CD4-positive, alpha-beta memory T cell (primary cell): Measurements from ENCODE around the gene CTNND1. TPM values are rescaled to one million over a fixed set of nuclear protein-coding genes. Genes with fewer than 3 reads are reported as not detected.
"Not testable (repeated sequence)": the region's sequence is repeated elsewhere in the genome, so short reads cannot be mapped to it uniquely, and the experiment has no call there.

Experiments
- CTCF ChIA-PET: fragments of 350-600 bp; sonication (Branson Sonifier 250); formaldehyde crosslinking; loops from one replicate; lab custom pipeline; 2021; ENCODE audit warnings: inconsistent platforms; ENCODE audit not compliant: partially characterized antibody; lab: Charles Lee
- POLR2A ChIA-PET: fragments of 350-600 bp; sonication (Branson Sonifier 250); formaldehyde crosslinking; loops from one replicate; lab custom pipeline; 2021; ENCODE audit not compliant: partially characterized antibody; lab: Charles Lee
- DNase-seq, 5 donors: peaks; one replicate each; pipeline versions ENCODE4 v3.0.0 to v3.0.0-alpha.2; 2020 to 2022; ENCODE audit warnings: mixed read lengths in 1 of 5
- H3K27ac ChIP-seq: one replicate; pipeline ENCODE4 v1.7.0; 2013; ENCODE audit warnings: low read depth, low read length
- H3K27me3 ChIP-seq: 2 replicates; pipeline ENCODE4 v1.7.0; 2013; ENCODE audit warnings: mild to moderate bottlenecking, low read length, moderate library complexity; ENCODE audit not compliant: insufficient read depth
- H3K36me3 ChIP-seq: 2 replicates; pipeline ENCODE4 v1.7.0; 2013; ENCODE audit warnings: mild to moderate bottlenecking, low read length, moderate library complexity; ENCODE audit not compliant: insufficient read depth
- H3K4me1 ChIP-seq: 2 replicates; pipeline ENCODE4 v1.7.0; 2013; ENCODE audit warnings: mild to moderate bottlenecking, low read length, moderate library complexity; ENCODE audit not compliant: insufficient read depth
- H3K4me3 ChIP-seq, 2 donors: one replicate each; pipeline ENCODE4 v1.7.0; 2013; ENCODE audit warnings: low read length in 2 of 2, mild to moderate bottlenecking in 1 of 2
- H3K9me3 ChIP-seq, 2 donors: one replicate each; pipeline ENCODE4 v1.7.0; 2013; ENCODE audit warnings: low read length in 2 of 2, control low read depth in 1 of 2; ENCODE audit not compliant: control insufficient read depth in 1 of 2
- H3K27ac Mint-ChIP-seq, 7 donors: one replicate each; pipeline ENCODE4 v1.8.0; 2020 to 2021; ENCODE audit warnings: mixed read lengths in 7 of 7, mild to moderate bottlenecking in 6 of 7, inconsistent platforms in 3 of 7, moderate library complexity in 3 of 7
- H3K27me3 Mint-ChIP-seq, 2 donors: one replicate each; pipeline ENCODE4 v1.8.0; 2020 to 2021; ENCODE audit warnings: mixed read lengths in 2 of 2
- H3K36me3 Mint-ChIP-seq, 2 donors: one replicate each; pipeline ENCODE4 v1.8.0; 2020 to 2021; ENCODE audit warnings: mixed read lengths in 2 of 2, inconsistent platforms in 1 of 2, mild to moderate bottlenecking in 1 of 2
- H3K4me1 Mint-ChIP-seq, 4 donors: one replicate each; pipeline ENCODE4 v1.8.0; 2020 to 2021; ENCODE audit warnings: mixed read lengths in 4 of 4, mild to moderate bottlenecking in 1 of 4
- H3K4me3 Mint-ChIP-seq, 8 donors: one replicate each; pipeline ENCODE4 v1.8.0; 2020 to 2021; ENCODE audit warnings: mixed read lengths in 8 of 8, mild to moderate bottlenecking in 7 of 8, moderate library complexity in 6 of 8, inconsistent platforms in 3 of 8
- H3K9me3 Mint-ChIP-seq, 8 donors: one replicate each; pipeline ENCODE4 v1.8.0; 2020 to 2021; ENCODE audit warnings: mixed read lengths in 8 of 8, mild to moderate bottlenecking in 5 of 8, inconsistent platforms in 3 of 8, moderate library complexity in 1 of 8
- intact Hi-C: fragments of 100-400 bp; cut with micrococcal nuclease; formaldehyde crosslinking; loops from one replicate; pipeline ENCODE4 v1.15.1; 2023
- polyA plus RNA-seq, 2 donors: library from polyadenylated mRNA; unstranded; fragments of 300-500 nt; fragmentation: Illumina TruSeq; gene quantifications; one replicate each; pipeline ENCODE4 v1.2.3, GENCODE V29; 2021
- total RNA-seq, 2 experiments: library from RNA; stranded (reverse); gene quantifications; one replicate each; pipeline ENCODE4 v1.2.3, GENCODE V29; 2021

The CTNND1 gene, protein sequence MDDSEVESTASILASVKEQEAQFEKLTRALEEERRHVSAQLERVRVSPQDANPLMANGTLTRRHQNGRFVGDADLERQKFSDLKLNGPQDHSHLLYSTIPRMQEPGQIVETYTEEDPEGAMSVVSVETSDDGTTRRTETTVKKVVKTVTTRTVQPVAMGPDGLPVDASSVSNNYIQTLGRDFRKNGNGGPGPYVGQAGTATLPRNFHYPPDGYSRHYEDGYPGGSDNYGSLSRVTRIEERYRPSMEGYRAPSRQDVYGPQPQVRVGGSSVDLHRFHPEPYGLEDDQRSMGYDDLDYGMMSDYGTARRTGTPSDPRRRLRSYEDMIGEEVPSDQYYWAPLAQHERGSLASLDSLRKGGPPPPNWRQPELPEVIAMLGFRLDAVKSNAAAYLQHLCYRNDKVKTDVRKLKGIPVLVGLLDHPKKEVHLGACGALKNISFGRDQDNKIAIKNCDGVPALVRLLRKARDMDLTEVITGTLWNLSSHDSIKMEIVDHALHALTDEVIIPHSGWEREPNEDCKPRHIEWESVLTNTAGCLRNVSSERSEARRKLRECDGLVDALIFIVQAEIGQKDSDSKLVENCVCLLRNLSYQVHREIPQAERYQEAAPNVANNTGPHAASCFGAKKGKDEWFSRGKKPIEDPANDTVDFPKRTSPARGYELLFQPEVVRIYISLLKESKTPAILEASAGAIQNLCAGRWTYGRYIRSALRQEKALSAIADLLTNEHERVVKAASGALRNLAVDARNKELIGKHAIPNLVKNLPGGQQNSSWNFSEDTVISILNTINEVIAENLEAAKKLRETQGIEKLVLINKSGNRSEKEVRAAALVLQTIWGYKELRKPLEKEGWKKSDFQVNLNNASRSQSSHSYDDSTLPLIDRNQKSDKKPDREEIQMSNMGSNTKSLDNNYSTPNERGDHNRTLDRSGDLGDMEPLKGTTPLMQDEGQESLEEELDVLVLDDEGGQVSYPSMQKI
- total RNA-seq = 10 to 100 TPM; 10.3 to 11.1 TPM
- polyA plus RNA-seq = 1 to 10 TPM in 1 of 2 donors, under 1 TPM in 1; 0.91 to 1.6 TPM

DNA sequence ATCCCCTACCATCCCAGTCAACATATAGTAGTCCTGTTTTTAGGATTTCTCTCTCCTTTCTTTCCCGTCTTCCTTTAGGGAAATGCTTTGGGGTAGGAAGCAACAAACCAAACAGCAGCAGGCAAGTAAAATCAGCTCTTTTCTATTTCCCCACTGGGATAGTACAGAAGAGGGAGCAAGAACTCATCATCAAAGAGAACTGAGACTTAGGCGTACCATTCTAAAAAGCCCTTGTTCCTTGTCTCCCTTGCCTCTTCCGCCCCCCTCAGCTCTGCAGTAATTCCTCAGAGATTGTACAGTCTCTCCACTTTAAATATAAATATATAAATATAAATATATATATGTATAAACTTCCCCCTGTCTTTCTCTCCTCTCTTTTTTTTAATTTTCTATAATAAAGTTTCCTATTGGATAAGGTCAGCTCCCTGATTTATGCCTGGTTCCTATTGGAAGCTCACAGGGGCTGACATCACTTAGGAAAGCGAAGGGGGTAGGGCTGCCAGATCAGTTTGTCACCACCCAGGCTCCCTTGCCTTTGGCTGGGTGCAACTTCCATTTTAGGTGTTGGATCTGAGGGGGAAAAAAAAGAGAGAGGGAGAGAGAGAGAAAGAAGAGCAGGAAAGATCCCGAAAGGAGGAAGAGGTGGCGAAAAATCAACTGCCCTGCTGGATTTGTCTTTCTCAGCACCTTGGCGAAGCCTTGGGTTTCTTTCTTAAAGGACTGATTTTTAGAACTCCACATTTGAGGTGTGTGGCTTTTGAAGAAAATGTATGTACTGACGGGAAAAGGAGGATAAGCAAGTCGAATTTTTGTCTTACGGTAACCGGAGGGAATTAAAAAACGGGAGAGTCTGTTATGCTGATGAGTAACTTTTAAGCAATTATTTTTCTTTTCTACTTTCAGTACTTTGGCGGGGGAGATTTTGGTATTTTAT is at the start of gene CTNND1:
Gene CTNND1, plus strand, starts transcription at position 502 of the 934 bp plus-strand sequence. CDS start 29,677 bp downstream, outside the sequence.
- ChIA-PET CTCF (interaction anchor here (1.3 to 5.4 kb wide), 2 partner anchors 18 to 39 kb away, joined by 4 to 44 read pairs; no protein-coding TSS in a partner anchor), POLR2A (interaction anchor here (0.9 to 1.9 kb wide), 2 partner anchors 20 to 39 kb away, joined by 3 to 6 read pairs; partner anchors contain the start of gene SELENOH)
- H3K27me3 Mint-ChIP-seq = peaks cover 0 to 1% of the 10 kb centered on the region in 2 donors
- Histone ChIP-seq H3K4me1 (no peaks in the 10 kb centered on the region), H3K4me3 (no peak within 1 kb of the TSS), H3K36me3 (no peaks in the 10 kb centered on the region), H3K27ac (no peak within 1 kb of the TSS), H3K27me3 (no peaks in the 10 kb centered on the region), H3K9me3 (no peaks in the 10 kb centered on the region)
- peak within 1 kb of the TSS in 1 of 8 donors; percentile 52 for H3K4me3 Mint-ChIP-seq
- peaks cover 0 to under 1% of the 10 kb centered on the region in 2 donors for H3K36me3 Mint-ChIP-seq
- intact Hi-C loops = no loop called here
- H3K27ac Mint-ChIP-seq = peak within 1 kb of the TSS in 1 of 7 donors; percentile 19
- no peaks in the 10 kb centered on the region for H3K9me3 Mint-ChIP-seq
- peaks cover 0 to 1% (median 0%) of the 10 kb centered on the region in 4 donors for H3K4me1 Mint-ChIP-seq
- no peak for DNase-seq

DNA sequence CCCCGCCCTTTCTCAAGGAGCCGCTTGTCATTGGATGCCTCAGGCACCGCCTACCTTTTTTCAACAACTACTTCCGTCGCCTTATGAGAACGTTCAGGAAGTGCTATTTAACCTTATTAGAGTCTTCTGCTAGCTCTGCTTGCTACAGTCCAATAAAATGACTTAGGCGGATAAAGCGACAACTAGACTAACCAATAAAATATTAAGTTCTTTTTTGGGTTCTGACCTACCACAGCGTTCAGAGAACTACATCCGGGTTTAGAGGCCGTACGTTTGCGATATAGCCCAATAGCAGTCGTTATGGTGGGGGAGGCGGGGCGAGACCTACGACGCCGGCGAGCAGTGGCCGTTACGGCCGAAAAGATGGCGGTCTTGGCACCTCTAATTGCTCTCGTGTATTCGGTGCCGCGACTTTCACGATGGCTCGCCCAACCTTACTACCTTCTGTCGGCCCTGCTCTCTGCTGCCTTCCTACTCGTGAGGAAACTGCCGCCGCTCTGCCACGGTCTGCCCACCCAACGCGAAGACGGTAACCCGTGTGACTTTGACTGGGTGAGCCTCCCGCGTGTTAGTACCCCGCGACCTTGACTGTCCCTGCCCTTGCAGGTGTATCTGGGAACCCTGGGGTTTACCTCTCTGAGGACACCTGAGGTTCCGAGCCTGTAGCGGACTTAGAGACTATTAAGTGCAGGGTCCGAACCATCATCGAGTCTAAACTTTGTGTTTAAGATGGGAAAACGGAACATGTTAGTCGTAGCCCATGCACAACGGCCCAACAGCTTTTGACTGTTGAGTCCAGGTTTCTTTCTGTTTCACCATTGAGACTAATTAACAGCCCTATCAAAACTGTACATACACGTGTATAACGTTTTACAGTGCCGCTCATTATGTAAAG is 49.1 kb upstream of the CTNND1 start, which contains the start of gene TMX2:
Gene TMX2, plus strand, starts transcription at position 338 of the 895 bp plus-strand sequence. Its CDS starts 26 bp downstream, at position 364.
- intact Hi-C loops = loop anchor here (1.0 to 10.0 kb wide), 12 partner anchors 29 to 1956 kb away; partner anchors contain the start of genes CLP1, FAM111A, PATL1 and SELENOH
- Histone ChIP-seq H3K27me3 (no peaks in the 10 kb centered on the region), H3K4me3 (peak within 1 kb of the TSS; percentile 92 to 96), H3K27ac (peak within 1 kb of the TSS; percentile 96), H3K36me3 (no peaks in the 10 kb centered on the region), H3K9me3 (no peaks in the 10 kb centered on the region), H3K4me1 (peaks cover 34% of the 10 kb centered on the region)
- H3K27ac Mint-ChIP-seq = peak within 1 kb of the TSS; percentile 91 to 99 (median 98)
- peak within 1 kb of the TSS; percentile 93 to 99 (median 98) for H3K4me3 Mint-ChIP-seq
- CTCF ChIA-PET = interaction anchor here (0.9 to 5.3 kb wide), 5 partner anchors 88 to 219 kb away, joined by 3 to 30 read pairs (median 5); partner anchors contain the start of gene UBE2L6
- DNase-seq = peak; percentile 89 to 97 (median 94)
- peaks cover 30 to 64% (median 43%) of the 10 kb centered on the region in 4 donors for H3K4me1 Mint-ChIP-seq
- H3K9me3 Mint-ChIP-seq = no peaks in the 10 kb centered on the region
- peaks cover 0 to 27% of the 10 kb centered on the region in 2 donors for H3K36me3 Mint-ChIP-seq
- POLR2A ChIA-PET = interaction anchor here (0.6 to 3.7 kb wide), 20 partner anchors 9 to 866 kb away, joined by 3 to 29 read pairs (median 4); partner anchors contain the start of genes BTBD18, SELENOH, SSRP1 and TIMM10
- no peaks in the 10 kb centered on the region for H3K27me3 Mint-ChIP-seq

DNA sequence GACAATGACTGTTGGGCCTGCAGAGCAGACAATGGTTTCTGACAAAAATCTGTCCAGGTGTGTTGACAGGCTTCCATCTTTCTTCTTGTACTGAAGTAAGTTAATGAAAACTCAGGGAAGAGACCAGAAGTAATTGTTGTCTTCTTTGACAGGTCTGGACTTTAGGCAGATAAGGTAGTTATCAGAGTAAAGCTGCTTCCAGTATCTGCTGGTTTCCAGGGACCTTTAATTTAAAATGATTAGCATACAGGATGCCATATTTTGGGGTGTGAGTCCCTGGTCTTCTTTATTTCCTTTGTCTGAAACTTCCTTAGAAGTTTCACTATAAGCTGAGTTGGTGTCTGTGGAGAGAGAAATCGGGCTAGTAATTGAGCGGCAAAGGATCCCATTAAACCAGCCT is 47.8 kb upstream of the CTNND1 start:
- H3K36me3 ChIP-seq = no peaks in the 10 kb centered on the region
- H3K9me3 ChIP-seq = no peaks in the 10 kb centered on the region
- Mint-ChIP-seq H3K27ac (peak overlapping the region in 5 of 7 donors; percentile 7 to 97 (median 91)), H3K4me3 (peak overlapping the region; percentile 93 to 99 (median 98)), H3K27me3 (no peaks in the 10 kb centered on the region), H3K36me3 (peaks cover 7 to 26% of the 10 kb centered on the region in 2 donors), H3K9me3 (no peaks in the 10 kb centered on the region), H3K4me1 (peaks cover 24 to 64% (median 40%) of the 10 kb centered on the region in 4 donors)
- intact Hi-C loops = loop anchor here (2.0 to 10.0 kb wide), 3 partner anchors 1428 to 1955 kb away; partner anchors contain the start of genes FAM111A and PATL1
- H3K27ac ChIP-seq = no peak overlapping the region
- CTCF ChIA-PET = interaction anchor here (0.8 to 2.2 kb wide), 5 partner anchors 12 to 146 kb away, joined by 3 to 20 read pairs (median 4); partner anchors contain the start of gene UBE2L6
- H3K4me1 ChIP-seq = peaks cover 34% of the 10 kb centered on the region
- no peak overlapping the region for H3K4me3 ChIP-seq
- H3K27me3 ChIP-seq = no peaks in the 10 kb centered on the region
- no peak for DNase-seq
- POLR2A ChIA-PET = interaction anchor here (0.6 to 3.7 kb wide), 5 partner anchors 22 to 865 kb away, joined by 3 to 25 read pairs (median 3); partner anchors contain the start of genes SELENOH, ZDHHC5 and ZFP91

DNA sequence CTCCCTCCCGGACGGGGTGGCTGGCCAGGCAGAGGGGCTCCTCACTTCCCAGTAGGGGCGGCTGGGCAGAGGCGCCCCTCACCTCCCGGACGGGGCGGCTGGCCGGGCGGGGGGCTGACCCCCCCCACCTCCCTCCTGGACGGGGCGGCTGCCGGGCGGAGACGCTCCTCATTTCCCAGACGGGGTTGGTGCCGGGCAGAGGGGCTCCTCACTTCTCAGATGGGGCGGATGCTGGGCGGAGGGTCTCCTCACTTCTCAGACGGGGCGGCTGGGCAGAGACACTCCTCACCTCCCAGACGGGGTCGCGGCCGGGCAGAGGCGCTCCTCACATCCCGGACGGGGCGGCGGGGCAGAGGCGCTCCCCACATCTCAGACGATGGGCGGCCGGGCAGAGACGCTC is 44.9 kb upstream of the CTNND1 start:
- POLR2A ChIA-PET, DNase-seq, H3K4me3 ChIP-seq, H3K27me3 ChIP-seq, H3K36me3 ChIP-seq, H3K9me3 ChIP-seq, H3K27ac Mint-ChIP-seq, H3K27ac ChIP-seq, H3K4me3 Mint-ChIP-seq, CTCF ChIA-PET, H3K9me3 Mint-ChIP-seq, H3K27me3 Mint-ChIP-seq: not testable (repeated sequence)
- peaks cover 7 to 22% of the 10 kb centered on the region in 2 donors for H3K36me3 Mint-ChIP-seq
- H3K4me1 ChIP-seq = peaks cover 21% of the 10 kb centered on the region
- intact Hi-C loops = loop anchor here (10.0 kb wide), 1 partner anchor 1838 kb away; no protein-coding TSS in a partner anchor
- H3K4me1 Mint-ChIP-seq = peaks cover 15 to 41% (median 26%) of the 10 kb centered on the region in 4 donors

DNA sequence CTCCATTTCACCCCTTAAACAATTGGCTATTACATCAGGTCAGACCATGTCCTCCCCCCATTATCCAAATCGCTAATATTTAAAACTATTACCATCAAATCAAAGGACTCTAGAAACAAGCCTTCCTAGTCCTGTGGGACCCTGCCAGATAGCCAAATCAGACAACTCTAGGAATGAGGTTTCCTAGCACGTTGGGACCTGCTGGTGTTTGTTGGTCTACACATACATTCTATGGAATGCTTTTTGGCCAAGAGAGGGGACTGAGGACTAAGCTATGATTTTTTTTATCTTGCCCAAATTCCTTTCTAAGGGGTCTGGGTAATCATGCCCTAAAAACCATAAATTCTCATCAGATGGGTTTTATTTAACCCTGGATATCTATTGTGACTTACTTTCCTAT is 34.4 kb upstream of the CTNND1 start:
- no peak for DNase-seq
- Histone ChIP-seq H3K27me3 (no peaks in the 10 kb centered on the region), H3K36me3 (no peaks in the 10 kb centered on the region), H3K4me3 (no peak overlapping the region), H3K27ac (no peak overlapping the region), H3K9me3 (no peaks in the 10 kb centered on the region), H3K4me1 (no peaks in the 10 kb centered on the region)
- ChIA-PET CTCF (interaction anchor here (0.9 kb wide), 2 partner anchors 9 to 73 kb away, joined by 3 to 4 read pairs; no protein-coding TSS in a partner anchor), POLR2A (no interaction called here)
- Mint-ChIP-seq H3K27ac (peak overlapping the region in 2 of 7 donors; percentile 1 to 48), H3K9me3 (no peaks in the 10 kb centered on the region), H3K4me3 (no peak overlapping the region), H3K36me3 (peaks cover 0 to 9% of the 10 kb centered on the region in 2 donors), H3K27me3 (no peaks in the 10 kb centered on the region), H3K4me1 (peaks cover 0 to 16% (median 5%) of the 10 kb centered on the region in 4 donors)
- intact Hi-C loops = no loop called here
